HL-60 (cell line): Measurements from ENCODE around the gene PLRG1.

Experiments used
- DNase-seq, 2 experiments: peaks; one replicate each; pipeline ENCODE4 v3.0.0-alpha.2; 2010 to 2020; ENCODE audit warnings: low read depth in 1 of 2, low spot score in 1 of 2
- H3K27ac ChIP-seq: fragments of 250-450 bp; sonication (Bioruptor Pico); replicated peaks from 2 replicates; pipeline ENCODE4 v1.5.1; 2020; ENCODE audit warnings: mild to moderate bottlenecking, moderate library complexity
- H3K27me3 ChIP-seq: fragments of 250-450 bp; sonication (Bioruptor Pico); 2 replicates; pipeline ENCODE4 v1.5.1; 2021; ENCODE audit warnings: mild to moderate bottlenecking, moderate library complexity; ENCODE audit not compliant: insufficient read depth, poor library complexity, severe bottlenecking
- H3K4me3 ChIP-seq: replicated peaks from 2 replicates; pipeline ENCODE4 v1.5.1; 2011; ENCODE audit warnings: mild to moderate bottlenecking, control low read depth, low read length; ENCODE audit not compliant: insufficient read depth
- CTCF ChIP-seq: IDR thresholded peaks from one replicate; pipeline ENCODE4 v1.5.1; 2011; ENCODE audit warnings: low read length, control low read depth, inconsistent platforms; ENCODE audit not compliant: insufficient read depth
- GABPA ChIP-seq: IDR thresholded peaks from 2 replicates; pipeline ENCODE4 v1.6.1; 2012; ENCODE audit warnings: low read depth
- POLR2AphosphoS5 ChIP-seq: IDR thresholded peaks from 2 replicates; pipeline ENCODE4 v1.6.1; 2012; ENCODE audit warnings: low read depth
- REST ChIP-seq: IDR thresholded peaks from 2 replicates; pipeline ENCODE4 v1.6.1; 2012; ENCODE audit warnings: low read depth; ENCODE audit not compliant: insufficient replicate concordance
- SPI1 ChIP-seq: IDR thresholded peaks from 2 replicates; pipeline ENCODE4 v1.6.1; 2012; ENCODE audit warnings: low read depth, mild to moderate bottlenecking, borderline replicate concordance

PLRG1 gene

GRCh38 chr4:154527308-154527707, 22.9 kb downstream of the PLRG1 start:
- no peak for DNase-seq
- no peak overlapping the region for H3K4me3 ChIP-seq
- no peak overlapping the region for H3K27ac ChIP-seq
- TF ChIP-seq CTCF (no peak), GABPA (no peak), SPI1 (no peak), POLR2AphosphoS5 (no peak), REST (no peak)
- no peaks in the 10 kb centered on the region for H3K27me3 ChIP-seq

- H3K27ac ChIP-seq = no peak overlapping the region
- H3K27me3 ChIP-seq = peaks cover 2% of the 10 kb centered on the region
- H3K4me3 ChIP-seq = no peak overlapping the region
- DNase-seq = no peak
- no peak for TF ChIP-seq CTCF
- TF ChIP-seq GABPA = no peak
- no peak for TF ChIP-seq SPI1
- no peak for TF ChIP-seq POLR2AphosphoS5
- no peak for TF ChIP-seq REST
Observed at GRCh38 chr4:154526151-154526550, 24.0 kb downstream of the PLRG1 start.

- no peak for DNase-seq
- peaks cover 2% of the 10 kb centered on the region for H3K27me3 ChIP-seq
- H3K4me3 ChIP-seq = no peak overlapping the region
- TF ChIP-seq REST (no peak), POLR2AphosphoS5 (no peak), SPI1 (no peak), GABPA (no peak), CTCF (no peak)
- no peak overlapping the region for H3K27ac ChIP-seq
Observed at GRCh38 chr4:154521607-154522006, 28.6 kb downstream of the PLRG1 start.
